Psoas muscle (tissue), 8 donors: Measurements from ENCODE around the gene KANK4. TPM values are rescaled to one million over a fixed set of nuclear protein-coding genes. Genes with fewer than 3 reads are reported as not detected.

ENCODE experiments used
- ATAC-seq, 4 donors: fragments of 200-7000 bp; cut with Tn5 transposase; one replicate each; pipeline ENCODE4 v1.9.1; 2020; ENCODE audit warnings: moderate library complexity in 3 of 4, mild to moderate bottlenecking in 2 of 4
- DNase-seq, 2 donors: peaks; one replicate each; pipeline ENCODE4 v3.0.0-alpha.2; 2020
- H3K27ac ChIP-seq: fragments of 200-600 bp; one replicate; pipeline ENCODE4 v1.8.0; 2022
- H3K27me3 ChIP-seq, 3 donors: fragments of 200-600 bp in 1 of 3; one replicate each; pipeline versions ENCODE4 v1.6.1 to v1.8.0; 2013 to 2022; ENCODE audit warnings: low read length in 2 of 3, mild to moderate bottlenecking in 2 of 3, moderate library complexity in 1 of 3; ENCODE audit not compliant: insufficient read depth in 3 of 3
- H3K36me3 ChIP-seq, 2 donors: fragments of 200-600 bp in 1 of 2; one replicate each; pipeline versions ENCODE4 v1.6.1 to v1.8.0; 2013 to 2022; ENCODE audit warnings: low read depth in 1 of 2, mild to moderate bottlenecking in 1 of 2, moderate library complexity in 1 of 2; ENCODE audit not compliant: insufficient read depth in 1 of 2
- H3K4me1 ChIP-seq: fragments of 200-600 bp; one replicate; pipeline ENCODE4 v1.8.0; 2022
- H3K4me3 ChIP-seq: fragments of 200-600 bp; one replicate; pipeline ENCODE4 v1.8.0; 2022; ENCODE audit warnings: mild to moderate bottlenecking
- H3K9me3 ChIP-seq: fragments of 200-600 bp; one replicate; pipeline ENCODE4 v1.8.0; 2022
- CTCF ChIP-seq: fragments of 200-600 bp; IDR thresholded peaks from one replicate; pipeline ENCODE4 v1.8.0; 2022; ENCODE audit warnings: antibody characterized with exemption
- WGBS, 3 donors: extraction: QIAGEN DNeasy Blood & Tissue Kit; methylation state at CpG; one replicate each; pipeline versions ENCODE4 v1.1.6 to v1.1.7; 2013; 5-methylcytosine and 5-hydroxymethylcytosine counted together
- intact Hi-C, 2 donors: fragments of 100-400 bp; cut with DNase I; formaldehyde crosslinking; loops; one replicate each; pipeline versions ENCODE4 v1.11.0 to v1.14.2; 2022
- polyA plus RNA-seq, 3 donors: library from polyadenylated mRNA; stranded (reverse); fragments of 200-250 nt; gene quantifications; one replicate each; pipeline ENCODE4 v1.2.3, GENCODE V29; 2013
- total RNA-seq, 4 donors: library from RNA; stranded (reverse); fragmentation: NEBNext Ultra II Directional in 2 of 4; extraction: Animal tissue kit (Norgen Biotek cat#: 25700) in 2 of 4; gene quantifications; one replicate each; pipeline versions ENCODE4 v1.2.1 to v1.2.4, GENCODE V29; 2021 to 2023
- donor health status: healthy with polysubstance abuse.
- donor health status: DM: no; HTN: no; CAD: no; lungs with moderate emphysema.
- donor health status: Bipolar disorder and iron deficiency.
- donor health status: healthy.
- donor health status: DM: yes; HTN: yes; CAD: no.
- donor health status: DM: no; HTN: no; CAD: no.
- donor health status: DM: no; HTN: no; CAD: no.
- donor health status: DM: yes; HTN: yes; CAD: no.

KANK4 gene
- total and polyA plus RNA-seq, 7 donors, result 0.09 to 1.1 (median 0.17) TPM; not detected in 3

GRCh38 chr1:62307446-62307845, 11.8 kb downstream of the KANK4 start:
- H3K9me3 ChIP-seq, result no peaks in the 10 kb centered on the region
- no peak overlapping the region for H3K27ac ChIP-seq
- intact Hi-C loops, result no loop called here
- peaks cover 0 to under 1% (median 0%) of the 10 kb centered on the region in 3 donors for H3K27me3 ChIP-seq
- WGBS, 3 donors, result 60 to 62% (median 61%) methylated on average over 1 of the region's 1 CpG
- no peak for TF ChIP-seq CTCF
- no peak overlapping the region for H3K4me3 ChIP-seq
- H3K4me1 ChIP-seq, result no peaks in the 10 kb centered on the region
- no peaks in the 10 kb centered on the region for H3K36me3 ChIP-seq
- DNase-seq (no peak), ATAC-seq (no peak)

DNA sequence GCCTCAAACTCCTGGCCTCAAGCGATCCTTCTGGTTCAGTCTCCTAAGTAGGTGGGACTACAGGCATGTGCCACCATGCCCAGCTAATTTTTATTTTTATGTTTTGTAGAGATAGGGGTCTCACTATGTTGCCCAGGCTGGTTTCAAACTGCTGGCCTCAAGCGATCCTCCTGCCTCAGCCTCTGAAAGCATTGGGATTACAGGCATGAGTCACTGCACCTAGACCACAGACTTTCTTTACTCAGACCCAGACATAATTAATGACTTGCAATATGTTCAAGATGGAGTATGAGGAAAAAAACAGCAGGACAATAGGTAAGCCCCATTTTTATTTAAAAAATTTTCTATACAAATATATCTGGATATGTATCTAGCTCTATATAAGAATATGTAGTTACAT, 13.2 kb downstream of the KANK4 start:
- WGBS, 3 donors, result 91 to 100% (median 97%) methylated on average over 2 of the region's 2 CpGs
- Histone ChIP-seq H3K27ac (no peak overlapping the region), H3K4me1 (no peaks in the 10 kb centered on the region), H3K4me3 (no peak overlapping the region), H3K27me3 (no peaks in the 10 kb centered on the region), H3K9me3 (no peaks in the 10 kb centered on the region), H3K36me3 (no peaks in the 10 kb centered on the region)
- intact Hi-C loops, result no loop called here
- no peak for DNase-seq
- TF ChIP-seq CTCF, result no peak
- ATAC-seq, result no peak

DNA sequence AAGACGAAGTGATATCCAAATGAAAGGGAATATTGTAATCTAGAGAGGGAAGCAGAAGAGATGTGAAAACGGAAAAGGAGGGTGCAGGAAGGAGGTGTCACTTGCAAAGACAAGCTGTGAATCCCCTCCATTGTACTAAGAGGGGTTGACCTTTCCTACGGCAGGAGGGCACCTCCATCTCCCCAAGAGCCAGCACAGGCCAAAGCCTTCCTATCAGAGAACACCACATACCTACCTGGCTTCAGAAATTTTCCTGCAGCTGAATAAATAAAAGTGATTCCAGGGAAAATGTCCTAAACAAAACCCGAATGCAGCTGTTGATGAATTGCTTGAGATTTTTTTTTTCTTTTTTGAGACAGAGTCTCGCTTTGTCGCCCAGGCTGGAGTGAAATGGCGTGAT, 14.3 kb downstream of the KANK4 start:
- ATAC-seq (no peak), DNase-seq (no peak)
- Histone ChIP-seq H3K27me3 (no peaks in the 10 kb centered on the region), H3K4me3 (no peak overlapping the region), H3K27ac (no peak overlapping the region), H3K9me3 (no peaks in the 10 kb centered on the region), H3K4me1 (no peaks in the 10 kb centered on the region), H3K36me3 (no peaks in the 10 kb centered on the region)
- TF ChIP-seq CTCF, result no peak
- intact Hi-C loops, result no loop called here
- WGBS, 3 donors, result 62 to 70% (median 66%) methylated on average over 7 of the region's 7 CpGs

DNA sequence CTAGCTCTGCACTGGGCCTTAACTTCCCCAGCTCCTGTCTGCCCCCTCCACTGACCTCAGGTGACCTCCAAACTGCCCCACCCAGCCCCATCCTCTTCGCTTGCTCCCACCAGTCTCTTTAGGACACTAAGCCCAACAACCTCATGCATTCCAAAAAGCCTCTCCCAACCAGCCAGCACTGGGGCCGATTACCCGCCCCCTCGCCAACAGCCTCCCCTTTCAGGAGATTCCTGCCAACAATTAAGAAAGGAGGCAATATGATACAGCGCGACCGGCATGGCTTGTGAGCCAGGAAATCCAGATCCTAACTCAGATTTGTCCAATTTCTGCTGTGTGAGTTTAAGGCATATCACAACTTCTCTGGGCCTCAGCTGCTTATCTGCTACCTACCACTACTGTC, 14.7 kb downstream of the KANK4 start:
- H3K27ac ChIP-seq, result no peak overlapping the region
- 36 to 57% (median 44%) methylated on average over 7 of the region's 7 CpGs for WGBS, 3 donors
- intact Hi-C loops, result no loop called here
- no peaks in the 10 kb centered on the region for H3K9me3 ChIP-seq
- no peak overlapping the region for H3K4me3 ChIP-seq
- no peaks in the 10 kb centered on the region for H3K4me1 ChIP-seq
- DNase-seq (no peak), ATAC-seq (no peak)
- H3K36me3 ChIP-seq, result no peaks in the 10 kb centered on the region
- TF ChIP-seq CTCF, result no peak
- no peaks in the 10 kb centered on the region for H3K27me3 ChIP-seq

- H3K4me3 ChIP-seq, result no peak overlapping the region
- no peak for ATAC-seq
- no peak for TF ChIP-seq CTCF
- no peaks in the 10 kb centered on the region for H3K9me3 ChIP-seq
- WGBS, 3 donors, result 77 to 83% (median 78%) methylated on average over 8 of the region's 8 CpGs
- DNase-seq, result no peak
- no peak overlapping the region for H3K27ac ChIP-seq
- no peaks in the 10 kb centered on the region for H3K36me3 ChIP-seq
- no peaks in the 10 kb centered on the region for H3K4me1 ChIP-seq
- no peaks in the 10 kb centered on the region for H3K27me3 ChIP-seq
- intact Hi-C loops, result no loop called here
Measured at GRCh38 chr1:62301726-62302390, 17.4 kb downstream of the KANK4 start.
